HepG2 (cell line): Measurements from ENCODE around the gene MAN1B1.

Experiments used
- FOSL2 ChIP-seq: sonication (generic); formaldehyde crosslinking; IDR thresholded peaks from 2 replicates; pipeline ENCODE4 v1.4.0; 2020; ENCODE audit warnings: missing genetic modification reagents
- KDM1A ChIP-seq: IDR thresholded peaks from 2 replicates; pipeline ENCODE4 v1.6.1; 2016; ENCODE audit warnings: missing compliant biosample characterization
- SIN3A ChIP-seq: IDR thresholded peaks from 2 replicates; pipeline ENCODE4 v1.6.1; 2011; ENCODE audit warnings: low read depth, mild to moderate bottlenecking, control low read depth, low read length, borderline replicate concordance
- ZNF205 ChIP-seq: IDR thresholded peaks from 2 replicates; pipeline ENCODE4 v1.6.1; 2018; ENCODE audit warnings: missing biosample characterization, missing genetic modification reagents
- ZNF274 ChIP-seq: sonication (generic); formaldehyde crosslinking; IDR thresholded peaks from 2 replicates; pipeline ENCODE4 v1.5.1; 2020; ENCODE audit warnings: mild to moderate bottlenecking, missing genetic modification reagents
- TF ChIP-seq, protein P1 (sequence below): sonication (generic); formaldehyde crosslinking; IDR thresholded peaks from 2 replicates; pipeline ENCODE4 v1.4.0; 2020; ENCODE audit warnings: missing genetic modification reagents
- TF ChIP-seq, protein P2 (sequence below): IDR thresholded peaks from 2 replicates; pipeline ENCODE4 v1.6.1; 2012; ENCODE audit warnings: inconsistent platforms
- TF ChIP-seq, protein P3 (sequence below): sonication (generic); formaldehyde crosslinking; IDR thresholded peaks from 2 replicates; pipeline ENCODE4 v1.5.1; 2020; ENCODE audit warnings: missing genetic modification reagents, mild to moderate bottlenecking, borderline replicate concordance
- TF ChIP-seq, protein P4 (sequence below): sonication (generic); formaldehyde crosslinking; IDR thresholded peaks from 2 replicates; pipeline ENCODE4 v1.5.0; 2020; ENCODE audit warnings: missing genetic modification reagents

DNA sequence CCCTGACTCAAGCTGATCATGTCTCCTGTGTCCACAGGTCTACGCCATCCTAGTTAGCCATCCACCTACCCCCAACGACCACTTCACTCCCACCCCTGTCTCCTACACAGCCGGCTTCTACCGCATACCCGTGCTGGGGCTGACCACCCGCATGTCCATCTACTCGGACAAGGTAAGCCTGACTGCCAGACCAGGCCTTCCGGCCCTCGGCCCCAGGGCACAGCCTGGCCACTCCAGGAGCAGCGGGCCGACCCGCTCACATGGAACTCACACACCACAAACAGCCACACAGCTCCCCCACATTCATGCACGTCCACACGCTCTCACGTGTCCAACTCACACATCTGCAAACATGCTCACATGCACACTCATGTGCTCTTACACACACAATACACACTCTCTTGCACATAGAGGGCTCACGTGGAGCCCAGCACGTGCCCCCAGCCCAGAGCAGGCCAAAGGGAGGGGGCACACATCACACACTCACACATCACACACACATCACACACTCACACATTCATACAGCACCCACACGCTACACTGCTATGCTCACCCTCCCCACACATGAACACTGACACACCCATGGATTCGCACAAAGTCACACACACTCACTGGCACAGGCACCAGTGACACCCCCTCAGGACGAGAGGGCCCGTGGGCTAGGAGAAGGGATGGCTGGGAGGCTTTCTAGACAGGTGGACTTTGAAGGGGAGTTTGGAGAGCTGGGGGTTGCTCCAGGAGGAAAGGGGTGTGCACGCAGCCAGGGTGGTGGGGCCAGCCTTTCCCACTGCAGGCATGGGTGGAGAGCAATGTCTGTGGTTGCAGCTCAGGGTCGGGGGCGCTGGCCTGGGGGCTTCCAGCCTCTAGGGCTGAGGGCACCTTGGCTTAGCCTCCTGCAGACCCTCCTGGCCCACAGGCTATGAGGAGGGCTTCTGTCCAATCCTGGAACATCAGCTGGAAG lies 55.5 kb downstream of the MAN1B1 start:
- TF ChIP-seq, protein P1, sequence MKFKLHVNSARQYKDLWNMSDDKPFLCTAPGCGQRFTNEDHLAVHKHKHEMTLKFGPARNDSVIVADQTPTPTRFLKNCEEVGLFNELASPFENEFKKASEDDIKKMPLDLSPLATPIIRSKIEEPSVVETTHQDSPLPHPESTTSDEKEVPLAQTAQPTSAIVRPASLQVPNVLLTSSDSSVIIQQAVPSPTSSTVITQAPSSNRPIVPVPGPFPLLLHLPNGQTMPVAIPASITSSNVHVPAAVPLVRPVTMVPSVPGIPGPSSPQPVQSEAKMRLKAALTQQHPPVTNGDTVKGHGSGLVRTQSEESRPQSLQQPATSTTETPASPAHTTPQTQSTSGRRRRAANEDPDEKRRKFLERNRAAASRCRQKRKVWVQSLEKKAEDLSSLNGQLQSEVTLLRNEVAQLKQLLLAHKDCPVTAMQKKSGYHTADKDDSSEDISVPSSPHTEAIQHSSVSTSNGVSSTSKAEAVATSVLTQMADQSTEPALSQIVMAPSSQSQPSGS, result no peak
- TF ChIP-seq, protein P2, sequence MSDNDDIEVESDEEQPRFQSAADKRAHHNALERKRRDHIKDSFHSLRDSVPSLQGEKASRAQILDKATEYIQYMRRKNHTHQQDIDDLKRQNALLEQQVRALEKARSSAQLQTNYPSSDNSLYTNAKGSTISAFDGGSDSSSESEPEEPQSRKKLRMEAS, result no peak
- TF ChIP-seq ZNF205 (CRISPR knock-in tag), result no peak
- no peak for TF ChIP-seq FOSL2
- TF ChIP-seq ZNF274 (CRISPR knock-in tag), result no peak
- TF ChIP-seq SIN3A, result no peak
- TF ChIP-seq, protein P3, sequence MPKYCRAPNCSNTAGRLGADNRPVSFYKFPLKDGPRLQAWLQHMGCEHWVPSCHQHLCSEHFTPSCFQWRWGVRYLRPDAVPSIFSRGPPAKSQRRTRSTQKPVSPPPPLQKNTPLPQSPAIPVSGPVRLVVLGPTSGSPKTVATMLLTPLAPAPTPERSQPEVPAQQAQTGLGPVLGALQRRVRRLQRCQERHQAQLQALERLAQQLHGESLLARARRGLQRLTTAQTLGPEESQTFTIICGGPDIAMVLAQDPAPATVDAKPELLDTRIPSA (CRISPR knock-in tag), result no peak
- TF ChIP-seq KDM1A, result no peak
- TF ChIP-seq, protein P4, sequence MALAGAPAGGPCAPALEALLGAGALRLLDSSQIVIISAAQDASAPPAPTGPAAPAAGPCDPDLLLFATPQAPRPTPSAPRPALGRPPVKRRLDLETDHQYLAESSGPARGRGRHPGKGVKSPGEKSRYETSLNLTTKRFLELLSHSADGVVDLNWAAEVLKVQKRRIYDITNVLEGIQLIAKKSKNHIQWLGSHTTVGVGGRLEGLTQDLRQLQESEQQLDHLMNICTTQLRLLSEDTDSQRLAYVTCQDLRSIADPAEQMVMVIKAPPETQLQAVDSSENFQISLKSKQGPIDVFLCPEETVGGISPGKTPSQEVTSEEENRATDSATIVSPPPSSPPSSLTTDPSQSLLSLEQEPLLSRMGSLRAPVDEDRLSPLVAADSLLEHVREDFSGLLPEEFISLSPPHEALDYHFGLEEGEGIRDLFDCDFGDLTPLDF (CRISPR knock-in tag), result no peak
